GM18511 (cell line): ENCODE measurements around the gene TSHZ2.

ENCODE experiments used
- ATAC-seq: cut with Tn5 transposase; IDR thresholded peaks from one replicate; pipeline ENCODE4 v1.9.1; 2021; ENCODE audit warnings: mild to moderate bottlenecking, moderate library complexity; ENCODE audit not compliant: unreplicated experiment

TSHZ2 gene

GRCh38 chr20:53194306-53195290 lies 222.4 kb downstream of the TSHZ2 start:
- ATAC-seq = no peak

- ATAC-seq = no peak
Observed at GRCh38 chr20:53195876-53196610, 223.9 kb downstream of the TSHZ2 start.

DNA sequence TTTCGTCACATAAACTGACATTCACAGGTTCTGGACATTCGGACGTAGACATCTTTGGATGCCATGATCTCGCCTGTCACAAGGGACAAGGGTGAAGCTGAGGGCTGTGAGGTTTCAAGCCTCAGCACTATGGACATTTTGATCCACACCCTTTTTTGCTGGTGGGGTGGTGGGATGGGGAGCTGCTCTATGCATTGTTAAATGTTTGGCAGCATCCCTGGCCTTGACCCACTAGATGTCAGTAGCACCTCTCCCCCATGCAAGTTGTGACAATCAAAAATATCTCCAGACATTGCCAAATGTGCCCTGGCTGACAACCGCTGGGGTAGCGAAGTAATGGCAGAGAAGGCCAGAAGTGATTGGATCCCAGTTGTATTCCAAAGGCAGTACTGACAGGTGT lies 229.4 kb downstream of the TSHZ2 start:
- no peak for ATAC-seq

- ATAC-seq = no peak
Observed at GRCh38 chr20:53202777-53203176, 230.6 kb downstream of the TSHZ2 start.

DNA sequence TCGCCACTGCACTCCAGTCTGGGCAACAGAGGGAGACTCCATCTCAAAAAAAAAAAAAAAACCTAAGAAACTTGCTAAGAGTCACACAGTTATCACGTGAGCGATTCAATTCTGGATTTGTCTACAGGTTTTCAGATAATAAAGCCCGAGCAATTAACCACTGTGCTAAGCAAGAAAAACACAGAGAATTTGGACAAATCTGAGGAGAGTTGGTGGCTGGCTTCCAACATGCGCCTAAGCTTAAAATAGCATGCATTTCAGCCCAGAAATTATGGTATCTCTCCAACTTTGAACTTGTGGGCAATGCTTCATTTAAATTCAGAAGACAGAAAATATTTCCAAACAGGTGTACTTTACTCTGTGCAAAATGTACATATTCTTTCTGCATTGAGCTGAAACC lies 232.9 kb downstream of the TSHZ2 start:
- no peak for ATAC-seq

DNA sequence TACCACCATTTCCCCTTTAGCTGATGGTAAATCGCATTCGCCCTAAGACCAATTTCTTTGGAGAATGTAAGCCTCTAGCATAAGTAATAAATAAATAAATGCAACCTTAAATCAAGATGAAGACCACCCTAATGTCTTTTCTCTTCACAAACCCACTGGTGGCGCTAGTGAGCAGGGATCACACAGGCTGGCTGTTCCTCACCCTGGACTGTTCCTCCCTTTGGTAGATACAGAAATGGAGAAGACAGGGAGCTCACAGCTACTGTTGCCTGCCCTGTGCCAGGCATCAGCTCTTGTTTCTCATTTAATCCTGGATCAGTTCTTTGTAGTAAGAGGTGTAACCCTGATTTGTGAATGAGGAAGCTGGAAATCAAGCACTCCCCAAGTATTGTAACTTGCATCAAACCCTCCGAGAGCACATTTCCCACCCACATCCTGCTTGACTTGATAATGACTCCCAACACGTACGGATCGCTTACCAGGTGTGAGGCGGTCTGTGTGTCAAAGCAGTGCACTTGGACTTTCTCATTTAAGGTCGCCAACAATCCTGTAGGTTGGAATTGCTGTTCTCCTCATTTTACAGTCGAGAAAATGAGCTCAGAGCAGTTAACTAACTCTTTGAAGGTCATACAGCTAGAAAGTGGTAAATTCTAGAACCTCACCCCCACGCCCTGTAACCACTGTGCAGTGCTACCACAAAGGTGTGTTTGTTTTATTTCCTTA lies 236.1 kb downstream of the TSHZ2 start:
- no peak for ATAC-seq

GRCh38 chr20:53210041-53210440 lies 237.9 kb downstream of the TSHZ2 start:
- no peak for ATAC-seq

DNA sequence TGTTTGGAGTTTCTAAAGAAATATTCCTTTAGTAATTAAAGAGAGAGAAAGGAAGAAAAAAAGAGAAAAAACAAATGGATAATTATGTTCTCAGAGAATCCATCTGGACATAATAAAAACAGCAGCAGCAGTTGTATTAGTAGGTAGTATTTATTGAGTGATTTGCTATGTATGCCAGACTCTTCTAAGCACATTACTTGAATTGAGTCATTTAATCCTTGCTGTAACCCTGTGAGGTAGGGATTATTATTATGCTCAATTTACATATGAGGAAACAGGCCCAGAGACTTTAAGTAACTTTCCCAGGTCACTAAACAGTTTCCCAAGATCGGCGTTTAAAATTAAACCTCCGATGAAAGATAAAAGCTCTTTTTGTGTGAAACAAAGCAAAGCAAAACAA lies 238.8 kb downstream of the TSHZ2 start:
- ATAC-seq = no peak

DNA sequence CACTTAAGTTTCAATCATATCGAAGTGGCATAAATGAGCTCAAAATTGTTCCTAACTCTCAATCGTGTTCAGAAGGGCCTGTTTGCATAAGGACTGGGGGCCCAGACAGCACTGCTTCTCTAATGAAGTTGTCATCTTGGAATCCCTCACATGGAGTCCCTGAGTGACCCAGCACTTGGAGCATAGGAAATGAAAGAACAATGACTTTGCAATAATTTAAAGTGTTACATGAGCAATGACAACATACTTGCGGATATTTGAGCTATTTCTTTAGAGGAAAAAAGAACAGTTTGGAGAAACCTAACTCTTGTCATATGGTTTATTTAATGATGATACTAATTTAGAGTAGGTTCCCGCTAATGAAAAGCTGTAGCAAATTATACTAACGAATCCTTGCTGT lies 239.9 kb downstream of the TSHZ2 start:
- no peak for ATAC-seq

- ATAC-seq = no peak
Observed at GRCh38 chr20:53214392-53214791, 242.2 kb downstream of the TSHZ2 start.

GRCh38 chr20:53215166-53215565 lies 243.0 kb downstream of the TSHZ2 start:
- ATAC-seq = no peak

DNA sequence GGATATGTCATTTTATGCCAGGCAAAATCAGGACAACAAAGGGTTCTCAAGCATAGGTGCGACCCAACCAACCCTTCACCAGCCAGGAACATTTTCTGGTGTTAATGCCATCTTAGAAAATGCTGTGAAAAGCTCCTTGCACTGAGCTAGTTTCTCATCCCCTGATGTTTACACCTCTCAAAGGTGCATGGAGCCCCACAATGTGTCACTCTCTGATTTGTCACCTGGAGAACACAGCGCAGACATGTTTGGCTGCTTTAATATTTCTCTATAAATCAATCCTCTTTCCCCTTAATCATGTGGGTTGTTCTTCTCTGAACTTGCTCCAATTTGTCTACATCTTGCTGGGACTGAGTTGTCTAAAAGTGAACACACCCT lies 244.3 kb downstream of the TSHZ2 start:
- ATAC-seq = no peak

DNA sequence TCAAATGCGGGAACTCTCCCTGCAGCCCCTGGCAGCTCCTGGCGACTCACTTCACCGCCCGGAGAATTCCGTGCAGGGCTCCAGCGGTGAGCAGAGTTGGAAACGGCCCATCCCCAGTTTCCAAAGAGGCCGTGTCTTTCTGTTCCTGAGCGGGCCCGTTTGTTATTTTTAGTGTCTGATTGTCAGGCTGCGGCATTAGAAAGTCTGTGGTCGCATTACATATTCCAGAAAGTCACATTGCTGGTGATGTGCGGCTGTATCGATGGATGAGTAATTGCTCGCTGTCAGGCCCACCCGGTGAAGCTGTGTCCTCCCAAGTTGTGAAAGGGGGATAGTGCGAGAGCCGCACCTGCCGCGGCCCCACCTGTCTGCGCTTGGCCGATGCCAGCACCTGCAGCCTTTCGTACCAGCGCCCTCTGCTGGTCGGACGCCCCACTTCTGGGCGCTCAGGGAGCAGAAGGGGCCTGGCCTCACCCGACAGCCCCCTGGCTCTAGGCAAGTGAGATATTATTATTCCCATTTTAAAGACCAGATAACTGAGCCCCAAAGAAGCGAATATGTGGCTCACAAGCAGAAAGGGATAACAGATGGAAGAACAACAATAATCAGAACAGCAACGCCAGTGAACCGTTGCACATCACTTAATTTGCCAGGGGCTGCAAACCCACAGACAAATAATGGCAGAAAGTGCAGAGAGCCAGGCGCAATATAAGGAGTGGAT lies 244.9 kb downstream of the TSHZ2 start:
- peak; percentile 83 for ATAC-seq

- no peak for ATAC-seq
Observed at GRCh38 chr20:53220482-53221307, 248.5 kb downstream of the TSHZ2 start.

DNA sequence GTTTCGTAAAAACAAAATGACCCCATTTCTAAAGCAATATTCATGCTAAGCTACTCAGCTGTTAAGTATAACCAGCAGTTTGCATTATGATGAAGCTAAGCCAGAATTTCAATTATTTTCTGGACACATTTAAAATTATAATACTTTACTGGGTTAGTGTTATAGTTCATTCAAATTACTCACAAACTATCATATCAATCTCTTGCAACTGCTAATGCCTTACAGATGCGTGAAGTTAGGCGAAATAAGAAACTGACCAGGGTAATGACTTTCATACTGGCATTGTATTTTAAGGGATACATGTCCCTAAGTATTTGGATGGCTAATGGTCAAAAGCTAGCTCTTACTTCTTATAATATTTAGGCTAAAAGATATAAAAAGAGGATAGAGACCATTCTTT lies 249.6 kb downstream of the TSHZ2 start:
- ATAC-seq = no peak

DNA sequence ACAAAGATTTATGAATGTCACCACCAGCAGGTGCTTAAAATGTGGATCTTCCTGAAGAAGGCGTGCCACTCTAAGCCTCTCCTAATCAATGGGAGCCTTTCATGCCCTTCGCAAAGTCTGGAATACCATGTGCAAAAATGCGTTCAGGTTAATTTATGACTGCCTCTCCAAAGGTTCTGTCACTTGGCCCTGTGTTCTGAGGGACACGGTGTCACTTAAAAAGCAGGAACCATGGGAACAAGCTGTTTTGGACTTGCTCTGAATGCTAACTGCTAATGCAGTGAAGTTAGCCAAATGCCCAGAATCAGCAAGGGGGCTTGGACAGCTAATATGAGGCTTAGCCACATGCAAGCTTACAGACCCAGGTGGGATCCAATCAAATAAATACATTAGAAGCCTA lies 250.3 kb downstream of the TSHZ2 start:
- ATAC-seq = no peak

DNA sequence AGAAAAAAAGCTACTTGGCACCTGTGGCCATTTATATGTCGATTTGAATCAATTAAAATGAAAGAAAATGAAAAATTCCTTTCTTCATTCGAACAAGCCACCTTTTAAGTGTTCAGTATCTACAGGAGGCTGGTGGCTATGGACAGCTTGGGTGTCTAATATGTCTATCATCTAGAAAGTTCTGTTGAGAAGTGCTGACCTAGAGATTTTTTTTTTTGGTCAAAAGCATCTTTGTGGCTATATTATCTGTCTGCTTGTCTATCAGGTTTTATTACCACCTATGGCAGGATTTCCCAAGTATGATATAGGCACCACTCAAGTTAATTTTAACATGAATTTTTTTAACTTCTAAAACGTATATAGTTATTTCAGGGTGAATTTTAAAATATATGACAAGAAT lies 250.8 kb downstream of the TSHZ2 start:
- ATAC-seq = no peak

DNA sequence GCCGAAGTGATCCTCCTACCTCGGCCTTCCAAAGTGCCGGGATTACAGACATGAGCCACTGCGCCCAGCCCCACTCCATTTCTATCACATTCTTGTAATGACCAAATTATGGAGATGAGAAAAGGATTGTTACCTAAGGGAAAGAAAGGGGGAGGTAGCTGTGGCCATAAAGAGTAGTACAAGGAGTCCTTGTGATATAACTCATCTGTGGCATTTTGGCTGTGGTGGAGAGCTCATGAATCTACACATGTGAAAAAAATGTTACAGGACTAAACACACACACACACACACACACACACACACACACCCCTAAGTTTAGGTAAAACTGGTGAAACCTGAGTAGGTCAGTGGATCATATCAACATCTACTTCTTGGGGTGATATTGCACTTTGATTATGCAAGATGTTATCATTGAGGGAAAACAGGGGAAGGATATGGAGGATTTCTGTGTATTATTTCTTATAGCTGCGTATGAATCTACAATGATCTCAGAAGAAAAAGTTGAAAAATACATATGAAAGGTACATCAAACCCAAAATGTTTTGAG lies 251.5 kb downstream of the TSHZ2 start:
- ATAC-seq = no peak

DNA sequence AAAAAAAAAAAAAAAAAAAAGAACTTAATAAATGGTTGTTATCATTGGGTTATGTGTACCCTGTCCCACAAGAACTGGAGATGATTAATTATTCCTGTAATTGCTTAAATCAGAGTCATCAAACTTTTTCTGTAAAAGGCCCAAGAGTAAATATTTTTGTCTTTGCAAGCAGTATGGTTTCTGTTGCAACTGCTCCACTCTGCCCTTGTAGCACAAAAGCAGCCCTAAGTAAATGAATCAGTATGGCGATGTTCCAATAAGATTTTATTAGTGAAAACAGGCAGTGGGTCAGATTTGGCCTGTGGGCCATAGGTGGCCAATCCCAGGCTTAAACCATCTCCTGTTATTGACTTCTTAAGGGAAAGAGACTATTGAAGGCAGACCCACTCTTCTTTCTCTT lies 252.7 kb downstream of the TSHZ2 start:
- no peak for ATAC-seq

DNA sequence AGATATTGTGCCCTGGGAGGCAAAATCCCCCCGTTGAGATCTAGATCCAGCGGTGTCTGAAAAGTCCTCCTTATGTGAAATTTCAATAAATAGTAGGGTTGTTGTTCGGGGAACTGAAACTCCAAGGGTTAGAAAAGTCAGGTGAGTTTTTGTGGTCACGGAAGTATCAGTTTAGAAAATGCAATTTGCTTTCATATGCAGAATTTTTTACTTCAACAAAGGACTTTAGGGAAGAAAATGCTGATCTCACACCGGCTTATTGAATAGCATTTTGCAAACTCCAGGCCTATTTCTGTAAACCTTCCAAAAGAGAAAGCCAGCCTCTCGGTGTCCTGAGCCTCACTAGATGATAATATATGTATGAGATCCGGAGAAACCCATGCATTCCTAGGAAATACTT lies 254.7 kb downstream of the TSHZ2 start:
- ATAC-seq = no peak
